NK-92 (cell line): ENCODE results near the gene ENTREP3.

Experiments
- DNase-seq: peaks from one replicate; lab custom pipeline; 2025; ENCODE audit not compliant: unreplicated experiment; lab: John Stamatoyannopoulos, UW

The ENTREP3 gene

DNA sequence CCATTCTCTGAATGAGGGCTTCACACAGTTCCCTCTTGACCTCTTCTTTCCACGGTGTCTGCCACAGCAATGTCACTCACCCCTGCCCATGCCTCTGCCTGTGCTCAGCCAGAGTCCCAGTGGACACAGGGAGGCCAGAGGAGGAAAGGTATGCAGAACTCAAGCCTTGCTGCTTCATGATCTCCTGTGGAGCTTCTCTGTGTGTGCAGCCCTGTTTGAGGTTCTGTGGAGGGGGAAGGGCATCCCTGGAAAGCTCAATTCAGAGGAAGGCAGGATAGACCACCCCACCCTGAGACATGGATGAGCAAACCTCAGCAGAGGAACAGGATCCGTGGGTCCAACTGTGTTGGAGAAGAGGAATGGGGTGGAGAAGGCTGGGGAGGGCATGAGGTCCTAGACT lies 24.0 kb upstream of the ENTREP3 start:
- no peak for DNase-seq

GRCh38 chr1:155278689-155279160 lies 23.4 kb upstream of the ENTREP3 start:
- no peak for DNase-seq

- DNase-seq: peak; percentile 29
These were observed 22.8 kb upstream of the ENTREP3 start for GRCh38 chr1:155277902-155278688.

- peak; percentile 19 for DNase-seq
These were observed 22.0 kb upstream of the ENTREP3 start, which contains the start of gene HCN3 for GRCh38 chr1:155277070-155277901. Gene HCN3 (plus strand): TSS chr1:155277463. CDS start chr1:155277591, 128 bp downstream.

GRCh38 chr1:155273343-155274245 lies 18.3 kb upstream of the ENTREP3 start, which contains the start of gene CLK2:
Gene CLK2 (minus strand): TSS chr1:155273504. CDS start chr1:155270977, 2,527 bp downstream.
- peak; percentile 30 for DNase-seq

DNA sequence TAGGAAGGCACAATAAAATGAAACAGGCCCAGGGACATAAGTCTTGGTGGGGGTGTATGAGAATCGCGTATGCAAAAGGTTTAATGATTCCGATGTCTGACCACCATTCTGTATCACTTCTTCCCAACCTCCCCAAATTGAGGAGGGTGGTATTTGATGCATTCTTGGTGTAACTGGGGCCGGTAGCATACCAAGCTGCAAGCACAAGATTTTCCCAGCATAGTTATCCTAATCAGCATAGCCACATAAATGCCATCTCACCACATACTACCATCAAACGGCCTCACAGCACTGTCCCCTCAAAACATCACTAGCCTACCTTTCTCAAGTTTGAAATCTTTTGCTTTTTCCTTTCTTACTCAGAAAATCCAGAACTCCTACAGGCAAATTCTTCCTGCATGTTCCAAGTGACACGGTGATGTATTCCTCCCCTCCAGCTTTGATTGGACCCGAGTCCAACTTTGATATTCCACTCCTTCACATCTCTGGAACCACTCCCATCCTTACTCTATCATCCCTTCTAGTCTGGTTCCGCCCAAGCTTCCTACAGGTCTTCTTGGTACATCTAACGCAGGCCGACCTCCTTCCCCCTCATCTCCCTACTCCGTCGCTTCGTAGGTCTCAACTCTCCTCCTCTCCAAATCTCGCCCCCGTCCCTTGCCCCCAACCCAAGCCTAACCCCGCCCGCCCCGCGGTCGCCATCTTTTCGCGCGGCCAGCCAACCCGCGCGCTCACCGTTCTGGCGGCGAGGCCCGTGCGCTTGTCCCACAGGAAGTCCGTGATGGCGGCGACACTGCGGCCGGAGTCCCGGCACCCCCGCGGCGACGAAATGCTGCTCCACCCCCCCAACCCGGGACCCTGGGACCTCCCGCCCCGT lies 17.4 kb upstream of the ENTREP3 start:
- no peak for DNase-seq

DNA sequence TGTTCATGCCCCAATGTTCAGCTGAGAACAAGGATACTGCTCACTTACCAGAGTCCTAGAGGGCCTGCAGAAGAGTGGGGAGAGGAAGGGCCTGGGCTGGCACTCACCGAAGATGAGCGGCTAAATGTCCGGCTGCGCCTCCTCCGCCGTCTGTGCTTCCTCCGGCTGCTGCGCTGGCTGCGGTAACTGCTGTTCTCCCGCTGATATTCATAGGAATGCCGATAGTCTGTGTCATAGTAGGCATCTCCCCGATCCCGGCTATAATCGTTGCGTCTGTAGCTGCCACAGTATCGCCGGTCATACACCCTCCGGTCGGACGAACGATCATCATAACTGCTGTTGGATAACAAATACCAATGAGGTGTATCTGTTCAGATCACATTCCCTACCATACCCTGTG lies 14.1 kb upstream of the ENTREP3 start:
- DNase-seq: no peak

DNA sequence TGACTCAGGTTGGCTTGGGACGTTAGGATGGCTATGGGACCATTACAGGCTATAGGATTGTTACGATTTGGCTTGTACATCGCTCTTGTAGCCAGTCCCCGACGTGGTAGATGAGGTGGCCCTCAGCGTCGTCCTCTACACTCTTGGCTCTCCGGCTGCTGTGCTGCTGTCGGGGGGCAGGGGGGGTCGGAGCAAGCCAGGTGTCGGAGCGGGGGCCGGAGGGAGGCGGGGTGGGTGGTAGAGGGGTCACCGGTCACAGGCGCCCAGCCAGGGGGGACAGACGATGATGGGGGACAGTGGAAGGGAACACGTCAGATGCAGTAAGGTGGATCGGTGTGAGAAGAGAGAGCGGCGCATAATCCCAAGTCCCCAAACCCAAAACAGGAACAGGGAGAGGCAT lies 13.3 kb upstream of the ENTREP3 start:
- no peak for DNase-seq

- no peak for DNase-seq
These were observed 12.1 kb upstream of the ENTREP3 start for GRCh38 chr1:155267373-155267772.

DNA sequence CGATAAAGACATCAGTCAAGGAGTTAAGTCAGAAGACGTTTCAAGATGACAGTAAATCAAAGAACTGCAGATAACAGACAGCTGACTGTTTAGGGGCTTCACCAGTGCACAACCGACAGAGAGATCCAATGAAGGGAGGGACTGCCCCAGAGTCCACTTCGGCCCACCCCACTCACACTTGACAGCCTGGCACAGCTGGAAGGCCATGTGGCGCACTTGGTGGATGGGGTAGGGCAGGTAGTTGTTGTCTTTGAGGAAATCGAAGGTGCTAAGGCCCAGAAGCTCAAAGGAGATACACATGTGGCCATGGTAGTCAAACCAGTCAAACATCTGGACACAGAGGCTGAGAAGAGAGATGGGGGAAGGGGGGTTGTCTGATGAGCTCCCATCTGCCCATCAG lies 11.3 kb upstream of the ENTREP3 start:
- DNase-seq: no peak

GRCh38 chr1:155263067-155263466 lies 7.8 kb upstream of the ENTREP3 start:
- DNase-seq: no peak

DNA sequence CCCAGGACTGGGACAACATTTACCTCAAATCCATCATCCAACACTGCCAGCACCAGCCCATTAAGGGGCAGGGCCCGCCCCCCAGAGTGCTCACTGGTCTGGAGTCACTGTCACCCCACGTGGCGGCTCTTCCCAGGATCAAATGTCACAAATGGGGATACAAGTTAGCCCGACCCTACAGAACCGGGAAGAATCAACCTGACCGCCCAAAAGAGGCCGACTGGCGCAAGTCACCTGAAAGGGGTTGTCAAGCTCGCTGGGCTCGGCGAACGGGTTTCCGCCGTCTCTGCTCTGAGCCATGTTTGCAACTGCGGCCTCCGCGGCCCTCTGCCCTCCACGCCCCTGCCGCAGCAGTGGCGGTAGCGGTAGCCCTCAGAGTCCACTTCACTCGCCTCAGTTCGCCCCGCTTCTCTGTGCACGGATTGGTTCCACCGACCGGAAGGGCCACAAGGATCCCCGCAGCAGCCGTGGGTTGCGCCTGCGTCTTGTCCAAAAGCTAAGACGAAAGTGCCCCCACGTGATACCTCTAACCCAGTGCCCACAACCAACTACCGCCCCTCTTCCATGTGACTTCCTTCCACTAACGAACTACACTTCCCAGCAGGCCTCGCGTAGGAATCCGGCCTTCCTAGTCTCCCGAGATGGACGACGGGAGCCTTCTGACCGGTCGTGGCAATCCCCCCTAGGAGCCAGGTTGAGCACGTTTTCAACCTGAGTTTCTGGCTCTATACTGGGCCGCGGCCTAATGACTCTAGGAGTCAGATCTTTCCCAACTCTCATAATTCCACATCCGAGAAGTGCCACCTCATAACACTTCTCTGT lies 6.8 kb upstream of the ENTREP3 start, which contains the start of gene SCAMP3:
TSS of gene SCAMP3 (minus strand) at position 509 of the 822 bp plus-strand sequence. CDS start at position 300, 209 bp downstream.
- DNase-seq: peak; percentile 36

DNA sequence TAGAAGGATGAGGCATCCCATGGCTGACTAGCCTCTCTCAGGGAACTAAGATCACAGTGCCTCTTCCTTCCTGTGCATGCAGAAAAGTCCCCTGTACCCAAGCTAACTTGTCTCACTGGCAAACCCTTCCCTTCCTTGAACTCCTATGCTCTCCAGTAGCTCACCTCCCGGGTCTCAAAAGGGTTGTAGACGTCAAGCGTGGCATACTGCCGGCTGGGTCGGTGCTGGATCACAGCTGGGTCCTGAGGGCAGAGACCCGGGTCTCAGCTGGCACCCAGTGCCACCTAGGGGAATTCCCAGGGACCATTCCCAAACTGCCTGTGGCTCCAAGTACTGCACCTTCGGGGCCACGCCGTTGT lies 6.2 kb upstream of the ENTREP3 start:
- DNase-seq: no peak

DNA sequence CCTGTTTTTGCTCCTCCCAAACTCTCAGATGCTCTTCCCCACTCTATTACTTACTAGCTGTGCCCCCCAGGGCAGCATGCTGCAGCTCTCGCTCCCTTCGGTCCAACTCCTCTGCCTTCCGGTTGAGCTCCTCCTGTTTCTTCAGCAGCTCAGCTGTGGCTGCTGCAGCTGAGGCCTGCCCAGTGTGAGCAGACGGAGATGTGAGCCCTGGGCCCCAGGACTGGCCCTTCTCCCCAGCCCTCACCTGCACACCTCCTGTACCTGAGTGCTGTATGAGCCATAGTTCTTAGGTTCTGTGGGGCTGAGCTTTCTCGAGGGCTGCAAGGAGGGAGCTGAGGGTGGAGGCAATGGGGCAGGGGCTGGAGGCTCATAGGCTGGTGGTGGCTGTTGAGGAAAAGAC lies 5.0 kb upstream of the ENTREP3 start:
- no peak for DNase-seq

DNA sequence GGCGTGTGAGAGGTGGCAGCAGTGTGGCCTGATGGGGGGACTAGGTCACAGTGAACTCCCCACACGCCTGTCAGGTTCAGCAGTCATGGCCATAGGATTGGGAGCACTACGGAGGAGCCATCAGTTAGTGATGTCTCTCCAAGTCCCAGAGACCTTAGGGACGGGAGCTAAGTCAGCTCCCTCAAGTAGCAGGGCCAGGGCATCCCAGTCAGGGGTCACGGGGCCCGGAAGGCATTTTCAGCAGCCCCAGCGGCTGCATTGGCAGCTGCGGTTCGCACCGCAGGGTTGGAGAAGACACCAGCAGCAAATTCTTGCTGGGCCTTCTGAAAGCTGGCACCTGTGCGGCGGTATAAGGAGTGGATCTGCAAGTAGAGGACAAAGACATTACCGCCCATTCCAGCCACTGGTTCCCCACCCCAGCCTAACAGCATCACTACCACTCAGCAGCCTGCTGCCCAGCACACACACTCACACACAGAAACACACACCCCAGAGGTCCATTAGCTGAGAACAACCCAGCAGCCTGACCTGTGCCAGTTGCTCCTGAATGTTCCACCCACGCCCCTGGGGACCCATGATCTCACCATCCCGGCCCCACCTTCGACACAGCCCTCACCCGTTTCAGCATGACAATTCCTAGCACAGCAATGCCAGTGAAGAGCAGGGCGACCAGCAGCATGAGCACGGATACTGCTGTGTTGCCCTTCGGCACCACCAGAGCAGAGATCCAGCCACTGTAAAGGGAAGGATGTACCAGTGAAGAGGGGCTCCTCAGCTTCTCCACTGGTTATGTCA lies 972 bp upstream of the ENTREP3 start:
- no peak for DNase-seq

DNA sequence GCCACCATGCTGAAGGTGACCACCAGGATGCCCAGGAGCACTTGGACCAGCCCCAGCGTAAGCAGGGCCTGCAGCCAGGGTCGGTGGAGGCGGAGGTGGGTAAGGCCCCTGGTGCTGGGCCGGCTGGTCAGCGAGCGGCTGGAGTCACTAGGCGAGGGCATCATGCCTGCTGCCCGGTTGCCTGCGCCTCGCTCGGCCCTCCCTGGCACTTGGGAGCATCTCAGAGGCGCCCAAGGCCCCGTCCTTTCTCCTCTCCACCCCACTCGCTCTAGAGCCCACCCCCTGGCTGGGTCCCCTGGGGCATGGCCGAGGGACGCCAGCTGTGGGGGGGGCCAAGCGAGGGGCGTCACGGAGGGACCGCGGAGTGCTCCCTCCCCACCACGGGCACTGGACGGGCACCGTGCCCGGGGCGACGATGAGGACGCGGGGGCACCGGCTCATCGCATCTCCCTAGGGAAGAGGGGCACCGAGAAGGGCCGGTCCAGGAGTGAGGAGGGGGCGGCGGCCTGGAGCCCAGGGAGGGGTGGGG lies 505 bp downstream of the ENTREP3 start:
- DNase-seq: no peak

DNA sequence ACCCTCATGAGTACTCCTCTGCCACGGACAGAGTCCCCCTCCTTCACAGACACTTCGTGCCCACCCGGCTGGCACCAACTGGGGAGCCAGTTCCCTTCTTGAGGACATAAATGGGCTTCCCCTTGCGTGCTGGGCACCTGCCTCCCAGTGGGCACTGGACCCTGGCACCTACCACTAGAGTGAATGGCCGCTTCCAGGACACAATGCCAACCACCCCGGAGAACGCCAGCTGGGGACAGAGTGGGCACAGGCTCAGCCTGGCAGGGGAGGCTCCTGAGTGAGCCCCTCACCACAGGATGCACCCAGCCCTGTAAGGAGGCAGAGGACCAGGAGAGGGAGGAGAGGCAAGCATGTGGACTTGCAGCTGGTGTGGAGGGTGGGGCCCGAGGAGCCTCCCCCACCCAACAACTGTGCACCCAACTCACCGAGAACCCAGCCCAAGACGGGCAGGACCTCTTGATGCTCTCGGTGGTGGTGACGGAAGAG lies 1.0 kb downstream of the ENTREP3 start:
- no peak for DNase-seq

- no peak for DNase-seq
These were observed 1.5 kb downstream of the ENTREP3 start for GRCh38 chr1:155253797-155254196.
